K562 (cell line): ENCODE results near the gene SDK1.

Source experiments
- ARID2 ChIP-seq: fragments of 450-650 bp; IDR thresholded peaks from 2 replicates; pipeline ENCODE4 v1.6.1; 2017; ENCODE audit warnings: antibody characterized with exemption, mild to moderate bottlenecking
- ATF3 ChIP-seq, 2 experiments: fragments of 450-650 bp in 1 of 2; sonication (generic) in 1 of 2; formaldehyde crosslinking in 1 of 2; IDR thresholded peaks in 1 of 2; conservative IDR thresholded peaks in 1 of 2; 2 replicates each; pipeline versions ENCODE4 v1.6.1 to v1.8.1; 2016 to 2023; ENCODE audit warnings: mild to moderate bottlenecking in 2 of 2, moderate library complexity in 2 of 2, inconsistent platforms in 1 of 2, missing genetic modification reagents in 1 of 2
- BCLAF1 ChIP-seq, 2 experiments: fragments of 450-650 bp in 1 of 2; IDR thresholded peaks; 2 replicates each; pipeline ENCODE4 v1.6.1; 2011 to 2017; ENCODE audit warnings: low read depth in 2 of 2, antibody characterized with exemption in 1 of 2, borderline replicate concordance in 1 of 2, low read length in 1 of 2, mild to moderate bottlenecking in 1 of 2, mixed read lengths in 1 of 2; ENCODE audit not compliant: control insufficient read depth in 1 of 2
- CBX5 ChIP-seq: IDR thresholded peaks from 2 replicates; pipeline ENCODE4 v1.6.1; 2014; ENCODE audit warnings: low read depth, borderline replicate concordance
- EP300 ChIP-seq: IDR thresholded peaks from 2 replicates; pipeline ENCODE4 v1.6.1; 2012; ENCODE audit warnings: low read length, improper control_type of control experiment
- GABPA ChIP-seq: fragments of 200-800 bp; sonication (Bioruptor generic); conservative IDR thresholded peaks from 2 replicates; pipeline ENCODE4 v1.6.1; 2016; ENCODE audit warnings: low read depth, missing genetic modification characterization, missing compliant biosample characterization
- KDM5B ChIP-seq: fragments of 200-600 bp; sonication (generic); IDR thresholded peaks from 2 replicates; pipeline ENCODE4 v1.6.1; 2012; ENCODE audit warnings: low read depth, mild to moderate bottlenecking, moderate library complexity, low read length, control low read depth, inconsistent platforms; ENCODE audit not compliant: insufficient replicate concordance
- POLR2AphosphoS5 ChIP-seq: IDR thresholded peaks from 2 replicates; pipeline ENCODE4 v1.6.1; 2011; ENCODE audit warnings: mild to moderate bottlenecking, low read depth, low read length, moderate library complexity; ENCODE audit not compliant: control insufficient read depth, insufficient read depth
- PYGO2 ChIP-seq: fragments of 450-650 bp; IDR thresholded peaks from 2 replicates; pipeline ENCODE4 v1.6.1; 2016; ENCODE audit warnings: mild to moderate bottlenecking, missing genetic modification characterization, moderate library complexity, missing compliant biosample characterization
- RB1 ChIP-seq: fragments of 450-650 bp; IDR thresholded peaks from 2 replicates; pipeline ENCODE4 v1.6.1; 2017; ENCODE audit warnings: low read depth, mild to moderate bottlenecking
- SP2 ChIP-seq: IDR thresholded peaks from 2 replicates; pipeline ENCODE4 v1.6.1; 2011; ENCODE audit warnings: mild to moderate bottlenecking, low read depth, low read length, moderate library complexity; ENCODE audit not compliant: poor library complexity, severe bottlenecking; ENCODE audit errors: extremely low read depth
- ZNF239 ChIP-seq: fragments of 250-450 bp; sonication (Bioruptor Pico); IDR thresholded peaks from 2 replicates; pipeline ENCODE4 v1.4.0; 2020; ENCODE audit warnings: mild to moderate bottlenecking

DNA sequence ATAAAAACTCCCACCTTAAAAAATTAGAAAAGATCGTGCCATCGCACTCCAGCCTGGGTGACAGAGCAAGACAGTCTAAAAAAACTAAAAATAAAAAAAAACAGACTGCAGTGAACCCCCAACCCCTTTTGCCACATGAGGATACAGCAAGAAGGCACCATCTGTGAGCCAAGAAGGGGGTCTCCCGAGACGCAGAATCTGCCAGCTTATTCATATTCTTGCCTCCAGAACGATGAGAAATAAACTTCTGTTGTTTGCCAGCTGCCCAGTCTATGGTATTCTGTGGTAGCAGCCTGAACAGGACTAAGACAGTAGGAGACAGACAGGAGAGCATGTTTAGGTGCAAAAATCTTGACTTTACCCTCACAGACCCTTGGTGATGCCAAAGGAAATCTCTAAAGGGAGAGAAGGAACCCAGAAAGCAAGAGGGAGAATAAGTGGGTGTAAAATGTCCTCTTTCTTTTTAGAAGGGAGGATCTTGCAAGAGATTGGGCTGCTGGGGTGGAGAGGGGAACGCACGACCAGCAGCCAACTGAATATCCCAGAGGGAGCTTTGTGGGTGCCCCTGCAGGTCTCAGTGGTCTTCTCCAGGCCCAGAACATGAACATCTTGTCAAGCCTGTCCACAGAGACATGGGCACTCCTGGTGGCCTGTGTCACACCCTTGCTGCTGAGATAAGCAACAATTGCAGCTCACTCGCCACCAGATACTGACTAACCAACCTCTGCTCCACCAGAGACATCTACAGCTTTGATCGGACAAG is 980.4 kb downstream of the SDK1 start:
- TF ChIP-seq EP300 = no peak
- TF ChIP-seq CBX5 = no peak
- no peak for TF ChIP-seq RB1
- no peak for TF ChIP-seq SP2
- no peak for TF ChIP-seq GABPA (tag)
- no peak for TF ChIP-seq KDM5B
- TF ChIP-seq ATF3 (IDR thresholded peaks at IDR 0.05) = no peak
- no peak for TF ChIP-seq ATF3 (CRISPR knock-in tag; conservative IDR thresholded peaks at IDR 0.05)
- TF ChIP-seq BCLAF1 (IDR thresholded peaks at IDR 0.05; ENCODE audit: borderline replicate concordance in 1 of 2, control insufficient read depth in 1 of 2, low read depth in 2 of 2, low read length in 1 of 2) = no peak
- TF ChIP-seq ZNF239 = no peak
- no peak for TF ChIP-seq POLR2AphosphoS5
- no peak for TF ChIP-seq PYGO2 (tag)
- TF ChIP-seq ARID2 = no peak
